ENCODE results near the gene TENM4. TPM values are rescaled to one million over a fixed set of nuclear protein-coding genes. Genes with fewer than 3 reads are reported as not detected.

TENM4 gene
- total and polyA plus RNA-seq, 10 of the 15 experiments (the other 5 are each of a cell fraction or from before 2014, with no cell fraction given) = 0.03 to 0.12 (median 0.06) TPM; not detected in 7

GRCh38 chr11:78804991-78805390 is 635.8 kb downstream of the TENM4 start:
- DNase-seq (ENCODE audit: low read depth, low spot score) = no peak
- Histone ChIP-seq H2AFZ (ENCODE audit: control insufficient read depth, low read depth, low read length) (no peak overlapping the region), H3K27ac (ENCODE audit: control insufficient read depth, insufficient read depth) (no peak overlapping the region), H3K36me3 (ENCODE audit: control insufficient read depth in 2 of 2, insufficient read depth in 2 of 2, low read length in 1 of 2) (no peaks in the 10 kb centered on the region), H3K4me3 (no peak overlapping the region), H3K4me2 (ENCODE audit: control insufficient read depth, insufficient read depth) (no peak overlapping the region), H3K9me3 (replicated peaks; ENCODE audit: control insufficient read depth, insufficient read depth, low read length) (no peaks in the 10 kb centered on the region), H3K4me1 (ENCODE audit: control insufficient read depth, insufficient read depth, low read length) (no peaks in the 10 kb centered on the region), H4K20me1 (ENCODE audit: control insufficient read depth, insufficient read depth) (no peaks in the 10 kb centered on the region), H3K9ac (ENCODE audit: control insufficient read depth, insufficient read depth, low read length) (no peak overlapping the region), H3K27me3 (replicated peaks in 1 of 2; ENCODE audit: control insufficient read depth in 2 of 2, insufficient read depth in 2 of 2, low read length in 1 of 2) (no peaks in the 10 kb centered on the region; a peak in 1 of 4 replicates), H3K79me2 (ENCODE audit: control insufficient read depth, insufficient read depth, low read length) (no peaks in the 10 kb centered on the region)
- SMC1A ChIA-PET (ENCODE audit: uncharacterized antibody, unreplicated experiment) = no interaction called here
- WGBS (ENCODE audit: insufficient coverage, insufficient replicate concordance, low lambda C conversion rate, missing lambda C conversion rate) = 56% methylated on average over 8 of the region's 9 CpGs
- no peak for FAIRE-seq
- TF ChIP-seq FOXM1 (IDR thresholded peaks at IDR 0.05; ENCODE audit: low read depth, low read length) = no peak
- no peak for TF ChIP-seq MTA3 (IDR thresholded peaks at IDR 0.05; ENCODE audit: borderline replicate concordance, low read length)
- TF ChIP-seq ZBTB40 (IDR thresholded peaks at IDR 0.05; ENCODE audit: borderline replicate concordance) = no peak
- no peak for TF ChIP-seq CUX1 (IDR thresholded peaks at IDR 0.05; ENCODE audit: insufficient replicate concordance, low read depth, low read length)
- POLR2A ChIA-PET = no interaction called here
- CTCF ChIA-PET = interaction anchor here (1.8 kb wide), 1 partner anchor 159 kb away, joined by 9 read pairs; no protein-coding TSS in a partner anchor
- in situ Hi-C loops (cut with MboI) = no loop called here
- RAD21 ChIA-PET (ENCODE audit: unreplicated experiment) = interaction anchor here (1.4 kb wide), 1 partner anchor 295 kb away, joined by 6 read pairs; no protein-coding TSS in a partner anchor
- intact Hi-C loops (cut with micrococcal nuclease; ENCODE audit: unreplicated experiment) = no loop called here
- no peak for ATAC-seq
- BruUV-seq (replicated peaks) = no TSS peak
